SJSA1 (cell line): ENCODE results near the gene HDC. TPM values are rescaled to one million over a fixed set of nuclear protein-coding genes. Genes with fewer than 3 reads are reported as not detected.

Experiments used
- DNase-seq, 2 experiments: peaks; one replicate each; pipeline ENCODE4 v3.0.0-alpha.2; 2015 to 2020; ENCODE audit warnings: low spot score in 2 of 2, low read depth in 1 of 2
- H3K27ac ChIP-seq: fragments of 250-450 bp; sonication (Bioruptor Pico); 2 replicates; pipeline ENCODE4 v1.5.1; 2020; ENCODE audit warnings: mild to moderate bottlenecking, moderate library complexity
- H3K27me3 ChIP-seq: fragments of 250-450 bp; sonication (Bioruptor Pico); replicated peaks from 2 replicates; pipeline ENCODE4 v1.5.1; 2020; ENCODE audit warnings: mild to moderate bottlenecking, moderate library complexity
- H3K36me3 ChIP-seq: fragments of 250-450 bp; sonication (Bioruptor Pico); 2 replicates; pipeline ENCODE4 v1.5.1; 2020; ENCODE audit warnings: mild to moderate bottlenecking
- H3K4me1 ChIP-seq: fragments of 250-450 bp; sonication (Bioruptor Pico); replicated peaks from 2 replicates; pipeline ENCODE4 v1.6.1; 2021; ENCODE audit warnings: mild to moderate bottlenecking
- H3K4me3 ChIP-seq: fragments of 250-450 bp; sonication (Bioruptor Pico); 2 replicates; pipeline ENCODE4 v1.5.1; 2020; ENCODE audit warnings: mild to moderate bottlenecking
- H3K9me3 ChIP-seq: fragments of 250-450 bp; sonication (Bioruptor Pico); replicated peaks from 2 replicates; pipeline ENCODE4 v1.5.1; 2020; ENCODE audit warnings: mild to moderate bottlenecking
- total RNA-seq: library from RNA; depleted of rRNA; stranded (reverse); fragments of >200 nt; shearing (Covaris generic); gene quantifications from 2 replicates; pipeline ENCODE4 v1.2.3, GENCODE V29; 2014

The HDC gene
- total RNA-seq, 1 experiment from 2014 or later = not detected

GRCh38 chr15:50228866-50229265 lies 36.7 kb downstream of the HDC start:
- Histone ChIP-seq H3K4me3 (no peak overlapping the region), H3K36me3 (no peaks in the 10 kb centered on the region), H3K4me1 (no peaks in the 10 kb centered on the region), H3K27ac (no peak overlapping the region), H3K9me3 (no peaks in the 10 kb centered on the region), H3K27me3 (no peaks in the 10 kb centered on the region)
- no peak for DNase-seq

DNA sequence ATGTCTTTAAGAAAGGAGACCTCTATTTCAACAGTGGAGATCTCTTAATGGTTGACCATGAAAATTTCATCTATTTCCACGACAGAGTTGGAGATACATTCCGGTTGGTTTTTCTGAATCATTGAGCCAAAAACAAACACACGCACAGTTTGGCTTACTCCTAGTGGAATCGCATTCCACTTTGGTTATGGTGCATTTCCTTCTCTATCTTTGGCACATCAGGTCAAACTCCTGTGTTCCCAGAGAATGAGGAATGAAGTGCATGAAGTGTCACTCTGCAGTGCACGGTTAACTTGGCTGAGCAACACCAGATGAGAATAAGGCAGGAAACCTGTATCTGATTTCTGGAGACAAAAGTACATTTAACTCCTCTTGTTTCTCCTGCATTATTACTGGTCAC lies 38.5 kb downstream of the HDC start:
- H3K27ac ChIP-seq = no peak overlapping the region
- no peaks in the 10 kb centered on the region for H3K36me3 ChIP-seq
- H3K4me1 ChIP-seq = no peaks in the 10 kb centered on the region
- DNase-seq = no peak
- no peaks in the 10 kb centered on the region for H3K27me3 ChIP-seq
- no peak overlapping the region for H3K4me3 ChIP-seq
- H3K9me3 ChIP-seq = no peaks in the 10 kb centered on the region; the same call in 1 of the 2 replicates

DNA sequence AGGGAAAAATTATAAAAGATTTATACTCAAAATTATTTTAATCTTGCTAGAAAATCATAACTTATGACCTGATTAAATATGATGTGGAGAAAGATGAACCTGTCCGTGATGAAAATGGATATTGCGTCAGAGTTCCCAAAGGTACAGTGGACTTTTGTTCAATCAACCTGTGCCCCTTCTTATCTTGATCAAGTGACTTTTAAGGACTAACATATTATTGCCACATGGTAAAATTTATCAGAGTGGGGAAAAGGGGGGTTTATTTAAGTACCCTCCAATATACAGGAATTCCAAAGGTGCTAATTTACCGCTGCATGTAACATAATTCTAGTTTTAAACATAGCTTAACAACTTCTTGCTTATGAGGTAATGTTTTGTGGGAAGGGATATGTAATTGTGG lies 39.6 kb downstream of the HDC start:
- no peak for DNase-seq

GRCh38 chr15:50225057-50225456 lies 40.5 kb downstream of the HDC start:
- Histone ChIP-seq H3K4me3 (no peak overlapping the region), H3K4me1 (no peaks in the 10 kb centered on the region), H3K9me3 (no peaks in the 10 kb centered on the region; the same call in 1 of the 2 replicates), H3K27ac (no peak overlapping the region), H3K27me3 (no peaks in the 10 kb centered on the region), H3K36me3 (no peaks in the 10 kb centered on the region)
- DNase-seq = no peak

More for the DNA sequence above, 39.6 kb downstream of the HDC start:
- Histone ChIP-seq H3K36me3 (no peaks in the 10 kb centered on the region), H3K27me3 (no peaks in the 10 kb centered on the region), H3K9me3 (no peaks in the 10 kb centered on the region; the same call in 1 of the 2 replicates), H3K4me1 (no peaks in the 10 kb centered on the region), H3K27ac (no peak overlapping the region), H3K4me3 (no peak overlapping the region)

DNA sequence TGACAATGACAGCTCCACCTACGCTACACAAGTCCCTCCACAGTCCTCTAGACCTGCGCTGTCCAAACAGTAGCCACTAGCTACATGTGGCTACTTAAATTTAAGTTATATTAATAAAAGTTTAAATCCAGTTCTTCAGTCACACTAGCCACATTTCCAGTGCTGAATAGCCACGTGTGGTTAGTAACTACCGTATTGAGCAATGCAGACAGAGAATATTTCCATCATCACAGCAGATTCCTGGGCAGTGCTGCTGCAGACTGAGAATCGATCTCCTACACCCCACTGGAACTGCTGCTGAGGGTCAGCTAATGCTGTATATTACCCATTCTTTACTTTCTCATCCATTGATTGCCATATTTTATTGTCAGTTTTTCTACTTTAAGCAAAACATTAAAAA lies 40.9 kb downstream of the HDC start:
- no peak for DNase-seq
- H3K9me3 ChIP-seq = no peaks in the 10 kb centered on the region; the same call in 1 of the 2 replicates
- H3K36me3 ChIP-seq = no peaks in the 10 kb centered on the region
- no peak overlapping the region for H3K4me3 ChIP-seq
- H3K27ac ChIP-seq = no peak overlapping the region
- no peaks in the 10 kb centered on the region for H3K27me3 ChIP-seq
- H3K4me1 ChIP-seq = peaks cover under 1% of the 10 kb centered on the region; the same call in 1 of the 2 replicates

DNA sequence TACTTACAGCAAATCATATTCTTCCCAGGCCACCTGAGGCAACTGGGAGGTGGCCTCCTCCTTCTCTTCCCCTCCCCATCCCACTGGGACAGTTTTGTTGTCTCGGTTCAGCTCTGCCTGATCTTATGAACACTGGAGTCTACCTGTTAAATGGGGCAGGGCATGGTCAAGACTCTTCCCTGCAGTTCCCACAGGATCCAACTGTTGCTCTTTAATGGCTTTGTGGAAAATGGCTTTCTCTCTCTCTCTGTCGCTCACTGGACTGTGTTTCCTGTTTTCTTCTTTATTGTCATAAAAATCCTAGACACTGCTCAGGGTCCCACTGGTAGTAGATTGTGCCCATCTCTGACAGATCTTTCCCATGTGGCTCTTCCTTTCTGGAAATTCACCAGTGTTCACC lies 43.3 kb downstream of the HDC start:
- DNase-seq = no peak
- Histone ChIP-seq H3K36me3 (no peaks in the 10 kb centered on the region), H3K4me1 (peaks cover 11% of the 10 kb centered on the region; the same call in 1 of the 2 replicates), H3K27me3 (no peaks in the 10 kb centered on the region), H3K27ac (no peak overlapping the region), H3K4me3 (no peak overlapping the region), H3K9me3 (no peaks in the 10 kb centered on the region; the same call in 1 of the 2 replicates)

GRCh38 chr15:50219820-50220219 lies 45.7 kb downstream of the HDC start:
- H3K27me3 ChIP-seq = no peaks in the 10 kb centered on the region
- H3K36me3 ChIP-seq = no peaks in the 10 kb centered on the region
- no peak overlapping the region for H3K4me3 ChIP-seq
- H3K9me3 ChIP-seq = no peaks in the 10 kb centered on the region; the same call in 1 of the 2 replicates
- DNase-seq = no peak
- H3K4me1 ChIP-seq = peaks cover 11% of the 10 kb centered on the region; the same call in 1 of the 2 replicates
- no peak overlapping the region for H3K27ac ChIP-seq

DNA sequence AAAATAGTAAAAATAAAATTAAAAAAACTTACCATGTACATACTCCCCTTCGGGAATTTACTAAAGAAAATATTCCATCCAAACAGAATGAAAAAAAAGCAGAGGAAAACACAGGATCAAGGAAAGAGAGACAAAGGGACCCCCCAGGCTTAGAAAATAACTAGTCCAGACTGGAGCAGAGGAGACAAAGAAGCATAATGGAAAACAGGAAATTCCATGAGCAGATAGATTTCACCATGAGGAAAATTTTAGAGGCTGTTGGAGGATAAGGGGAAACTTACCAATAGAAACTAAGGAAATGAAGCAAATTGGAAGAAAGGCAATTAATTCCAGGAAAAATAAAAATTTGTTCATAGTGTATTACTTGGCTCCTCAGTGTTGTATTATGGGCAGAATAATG lies 46.8 kb downstream of the HDC start:
- no peak overlapping the region for H3K27ac ChIP-seq
- H3K4me1 ChIP-seq = peaks cover 11% of the 10 kb centered on the region; the same call in 1 of the 2 replicates
- DNase-seq = peak in 1 of 2 experiments; percentile 5
- no peak overlapping the region for H3K4me3 ChIP-seq
- H3K27me3 ChIP-seq = no peaks in the 10 kb centered on the region
- H3K36me3 ChIP-seq = no peaks in the 10 kb centered on the region
- no peaks in the 10 kb centered on the region; the same call in 1 of the 2 replicates for H3K9me3 ChIP-seq

DNA sequence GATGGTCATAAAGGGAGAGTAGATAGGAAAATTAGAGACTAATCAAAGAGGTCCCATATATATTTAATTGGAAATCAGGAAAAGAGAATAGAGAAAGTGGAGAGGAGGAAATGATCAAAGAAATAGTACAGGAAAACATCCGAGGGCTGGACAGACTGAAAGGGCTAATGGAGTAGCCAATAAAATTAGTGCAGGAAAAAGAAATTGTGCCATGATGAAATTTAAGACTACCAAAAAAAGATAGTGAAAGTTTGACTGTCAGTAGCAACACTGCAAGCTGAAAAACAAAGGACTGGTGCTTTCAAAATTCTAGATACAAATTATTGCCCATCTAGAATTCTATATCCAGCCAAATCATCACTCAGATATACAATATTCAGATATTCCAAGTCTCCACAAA lies 47.2 kb downstream of the HDC start:
- peaks cover 11% of the 10 kb centered on the region; the same call in 1 of the 2 replicates for H3K4me1 ChIP-seq
- H3K9me3 ChIP-seq = no peaks in the 10 kb centered on the region; the same call in 1 of the 2 replicates
- no peak for DNase-seq
- no peak overlapping the region for H3K27ac ChIP-seq
- H3K36me3 ChIP-seq = no peaks in the 10 kb centered on the region
- H3K27me3 ChIP-seq = no peaks in the 10 kb centered on the region
- H3K4me3 ChIP-seq = no peak overlapping the region

DNA sequence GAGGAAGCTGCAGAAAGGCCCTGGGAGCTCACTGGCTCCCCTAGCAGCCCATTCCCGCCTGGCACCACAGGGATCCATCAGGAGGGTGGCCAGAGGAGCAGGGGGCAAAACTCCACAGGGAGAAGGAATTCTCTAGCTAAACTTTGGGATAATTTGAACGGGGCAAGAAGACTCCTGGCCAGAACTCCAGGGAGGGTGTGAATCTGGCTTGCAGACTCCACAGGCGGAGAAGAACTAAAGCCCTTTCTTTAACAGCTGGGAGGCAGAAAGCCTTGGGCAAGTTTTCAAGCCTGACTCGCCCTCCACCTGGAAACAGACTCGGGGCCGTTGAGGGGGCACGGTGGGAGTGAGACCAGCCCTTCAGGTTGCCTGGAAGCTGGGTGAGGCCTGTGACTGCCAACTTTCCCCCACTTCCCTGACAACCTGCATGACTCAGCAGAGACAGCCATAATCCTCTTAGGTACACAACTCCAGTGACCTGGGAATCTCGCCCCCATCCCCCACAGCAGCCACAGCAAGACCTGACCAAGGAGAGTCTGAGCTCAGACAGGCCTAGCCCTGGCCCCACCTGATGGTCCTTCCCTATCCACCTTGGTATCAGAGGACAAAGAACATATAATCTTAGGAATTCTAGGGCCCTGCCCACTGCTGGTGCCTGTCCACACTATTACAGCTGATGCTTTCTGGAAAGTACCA lies 54.9 kb downstream of the HDC start:
- Histone ChIP-seq H3K9me3 (no peaks in the 10 kb centered on the region), H3K4me1 (no peaks in the 10 kb centered on the region), H3K27ac (no peak overlapping the region), H3K27me3 (no peaks in the 10 kb centered on the region), H3K4me3 (no peak overlapping the region), H3K36me3 (no peaks in the 10 kb centered on the region)
- no peak for DNase-seq

- H3K36me3 ChIP-seq = no peaks in the 10 kb centered on the region
- H3K9me3 ChIP-seq = no peaks in the 10 kb centered on the region
- H3K4me3 ChIP-seq = no peak overlapping the region
- H3K27me3 ChIP-seq = no peaks in the 10 kb centered on the region
- DNase-seq = no peak
- H3K4me1 ChIP-seq = no peaks in the 10 kb centered on the region
- no peak overlapping the region for H3K27ac ChIP-seq
Measured at GRCh38 chr15:50209809-50210208, 55.7 kb downstream of the HDC start.

DNA sequence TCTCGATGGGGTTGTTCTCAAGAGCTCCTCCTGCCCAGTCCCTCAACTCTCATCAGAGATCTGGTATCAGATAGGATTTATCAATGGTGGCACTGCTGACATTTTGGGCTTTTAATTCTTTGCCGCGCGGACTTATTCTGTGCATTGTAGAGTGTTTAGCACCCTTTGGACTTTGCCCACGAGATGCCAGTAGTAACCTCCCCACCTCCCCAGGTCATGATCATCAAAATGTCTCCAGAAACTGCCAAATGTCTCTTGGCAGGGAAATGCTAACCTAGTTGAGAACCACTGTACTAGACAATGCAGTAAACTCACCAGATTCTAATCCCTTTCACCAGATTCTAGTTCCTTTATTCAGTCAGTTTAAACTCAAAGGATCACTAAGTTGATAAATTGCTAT lies 59.5 kb downstream of the HDC start:
- Histone ChIP-seq H3K4me1 (no peaks in the 10 kb centered on the region), H3K27ac (no peak overlapping the region), H3K4me3 (no peak overlapping the region), H3K9me3 (no peaks in the 10 kb centered on the region), H3K36me3 (no peaks in the 10 kb centered on the region), H3K27me3 (no peaks in the 10 kb centered on the region)
- no peak for DNase-seq

GRCh38 chr15:50202003-50202402 lies 63.5 kb downstream of the HDC start:
- H3K4me3 ChIP-seq = no peak overlapping the region
- no peak overlapping the region for H3K27ac ChIP-seq
- H3K4me1 ChIP-seq = no peaks in the 10 kb centered on the region
- H3K9me3 ChIP-seq = no peaks in the 10 kb centered on the region
- DNase-seq = no peak
- H3K36me3 ChIP-seq = no peaks in the 10 kb centered on the region
- no peaks in the 10 kb centered on the region for H3K27me3 ChIP-seq

- no peak for DNase-seq
- no peaks in the 10 kb centered on the region for H3K9me3 ChIP-seq
Measured at GRCh38 chr15:50192926-50193620, 72.5 kb downstream of the HDC start.

More at GRCh38 chr15:50192926-50193620, 72.5 kb downstream of the HDC start:
- H3K27me3 ChIP-seq = no peaks in the 10 kb centered on the region
- H3K4me1 ChIP-seq = no peaks in the 10 kb centered on the region
- no peak overlapping the region for H3K4me3 ChIP-seq
- H3K27ac ChIP-seq = no peak overlapping the region
- H3K36me3 ChIP-seq = no peaks in the 10 kb centered on the region
